AG09309 (cell line): ENCODE data around the gene ARFGAP1.
"Not testable (repeated sequence)": the region's sequence is repeated elsewhere in the genome, so short reads cannot be mapped to it uniquely, and the experiment has no call there.

ENCODE experiments used
- DNase-seq: peaks from one replicate; pipeline ENCODE4 v3.0.0-alpha.2; 2010; ENCODE audit warnings: low read depth
- H3K4me3 ChIP-seq: 2 replicates; pipeline ENCODE4 v1.5.1; 2011; ENCODE audit warnings: mild to moderate bottlenecking, low read depth, low read length, moderate library complexity; ENCODE audit not compliant: control insufficient read depth
- CTCF ChIP-seq: IDR thresholded peaks from 2 replicates; pipeline ENCODE4 v1.5.1; 2011; ENCODE audit warnings: mild to moderate bottlenecking, low read depth, low read length, inconsistent platforms; ENCODE audit not compliant: insufficient read depth, control insufficient read depth; ENCODE audit errors: missing control alignments

The ARFGAP1 gene

GRCh38 chr20:63331741-63332400, 59.3 kb downstream of the ARFGAP1 start:
- no peak for TF ChIP-seq CTCF
- no peak for DNase-seq
- H3K4me3 ChIP-seq: no peak overlapping the region

DNA sequence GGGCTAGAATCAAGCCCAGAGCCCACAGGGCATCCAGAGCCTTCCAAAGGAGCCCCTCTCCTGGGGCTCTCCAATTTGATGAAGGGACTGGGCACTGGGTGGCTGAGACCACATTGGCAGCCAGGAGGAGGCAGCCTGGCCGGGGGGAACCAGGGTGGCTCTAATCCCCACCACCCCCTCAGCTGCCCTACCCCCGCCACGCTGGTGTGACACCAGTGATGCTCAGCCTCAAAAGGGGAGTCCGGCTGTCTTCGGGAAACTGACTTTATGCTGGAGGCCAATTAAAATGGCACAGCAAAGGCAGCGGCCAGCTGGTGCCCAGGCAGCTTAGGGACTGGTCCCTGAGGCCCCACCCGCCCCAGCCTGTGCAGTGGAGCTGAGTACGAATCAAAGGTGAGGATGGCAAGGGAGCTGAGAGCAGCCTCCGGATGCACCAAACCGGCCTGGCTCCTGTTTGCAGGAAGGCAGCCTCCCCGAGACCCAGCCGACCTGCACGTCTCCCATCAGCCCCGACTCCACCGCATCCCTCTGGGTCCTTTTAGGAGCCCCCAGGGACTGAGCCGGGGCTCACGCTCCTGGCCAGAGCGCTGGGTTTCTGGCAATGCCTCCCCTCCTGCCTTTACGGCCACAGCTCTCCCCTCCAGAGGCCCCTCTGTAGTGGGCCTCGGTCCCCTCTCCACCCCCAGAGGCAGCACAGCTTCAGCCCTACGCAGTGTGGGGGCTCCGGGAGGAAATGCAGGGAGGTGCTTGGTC, 60.1 kb downstream of the ARFGAP1 start:
- DNase-seq: no peak
- TF ChIP-seq CTCF: no peak
- no peak overlapping the region for H3K4me3 ChIP-seq

DNA sequence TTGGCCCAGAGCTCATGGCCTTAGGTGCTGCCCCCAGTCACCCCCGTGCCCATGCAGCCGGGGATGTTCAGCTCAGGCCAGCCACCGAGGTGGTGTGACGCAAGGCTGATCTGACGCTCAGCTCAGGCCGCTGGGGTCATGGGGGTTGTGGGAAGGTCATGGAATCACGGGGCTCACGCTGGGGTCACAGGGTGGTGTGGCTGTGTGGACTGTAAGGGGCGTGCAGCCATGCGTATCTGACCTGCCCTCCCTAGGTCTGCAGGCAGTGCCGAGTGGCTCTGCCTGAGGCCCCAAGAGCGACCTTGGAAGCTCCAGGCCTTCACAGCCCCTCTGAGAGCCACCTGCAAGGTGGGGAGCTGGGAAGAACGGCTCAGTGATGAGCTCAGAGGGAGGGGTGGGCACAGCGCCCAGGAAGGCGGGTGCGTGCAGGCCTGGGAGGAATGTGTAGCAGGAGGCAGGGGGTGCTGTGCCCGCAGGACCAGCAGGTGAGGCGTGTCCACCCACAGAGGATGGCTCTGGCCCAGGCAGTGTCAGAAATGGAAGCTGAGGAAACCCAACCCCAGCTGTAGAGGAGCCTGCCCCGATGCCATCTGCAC, 60.7 kb downstream of the ARFGAP1 start:
- no peak for DNase-seq
- no peak for TF ChIP-seq CTCF
- H3K4me3 ChIP-seq: no peak overlapping the region

GRCh38 chr20:63334356-63334755, 61.7 kb downstream of the ARFGAP1 start:
- no peak for TF ChIP-seq CTCF
- DNase-seq: no peak
- H3K4me3 ChIP-seq: no peak overlapping the region

GRCh38 chr20:63335060-63335459, 62.4 kb downstream of the ARFGAP1 start:
- not testable (repeated sequence) for DNase-seq, H3K4me3 ChIP-seq

- no peak for TF ChIP-seq CTCF
- no peak overlapping the region for H3K4me3 ChIP-seq
- DNase-seq: no peak
Measured at GRCh38 chr20:63335711-63336110, 63.1 kb downstream of the ARFGAP1 start.

DNA sequence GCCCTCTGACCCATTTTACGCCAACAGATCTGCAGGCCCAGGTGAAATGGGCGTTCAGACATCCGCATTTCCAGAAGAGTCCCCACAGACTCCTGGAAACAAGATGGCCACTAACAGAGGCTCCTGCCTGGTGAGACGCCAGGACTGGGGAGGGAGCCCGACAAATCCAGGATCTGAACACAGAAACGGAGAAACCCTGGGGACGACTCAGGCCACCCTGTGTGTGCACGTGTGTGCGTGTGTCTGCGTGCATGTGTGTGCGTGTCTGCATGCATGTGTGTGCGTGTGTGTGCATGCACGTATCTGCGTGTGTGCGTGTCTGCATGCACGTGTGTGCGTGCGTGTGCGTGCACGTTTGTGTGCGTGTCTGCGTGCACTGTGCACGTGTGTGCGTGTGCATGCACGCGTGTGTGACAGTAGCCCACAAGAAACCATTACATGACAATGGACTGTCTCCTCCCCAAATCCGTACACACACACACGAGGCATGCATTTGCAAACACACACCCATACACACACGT, 63.7 kb downstream of the ARFGAP1 start:
- no peak for TF ChIP-seq CTCF
- no peak overlapping the region for H3K4me3 ChIP-seq
- DNase-seq: no peak
